DND-41 (cell line): Measurements from ENCODE around the gene TSPO.

Experiments used
- ATAC-seq: fragments of 200-7000 bp; cut with Tn5 transposase; 3 replicates; pipeline ENCODE4 v1.9.1; 2021; ENCODE audit warnings: low read depth; ENCODE audit not compliant: insufficient read depth
- DNase-seq: peaks from one replicate; pipeline ENCODE4 v3.0.0-alpha.2; 2020
- H2AFZ ChIP-seq: 2 replicates; pipeline ENCODE4 v1.6.0; 2012; ENCODE audit warnings: low read depth, low read length
- H3K27ac ChIP-seq: 2 replicates; pipeline ENCODE4 v1.5.1; 2012; ENCODE audit warnings: low read length, inconsistent platforms
- H3K27me3 ChIP-seq: fragments of 200-600 bp; sonication (generic); 2 replicates; pipeline ENCODE4 v1.6.0; 2012; ENCODE audit warnings: low read length, mild to moderate bottlenecking, inconsistent platforms; ENCODE audit not compliant: insufficient read depth, poor library complexity
- H3K36me3 ChIP-seq: 2 replicates; pipeline ENCODE4 v1.5.1; 2012; ENCODE audit warnings: low read length, inconsistent platforms; ENCODE audit not compliant: insufficient read depth
- H3K4me1 ChIP-seq: 2 replicates; pipeline ENCODE4 v1.5.1; 2012; ENCODE audit warnings: mild to moderate bottlenecking, low read length; ENCODE audit not compliant: insufficient read depth
- H3K4me2 ChIP-seq: 2 replicates; pipeline ENCODE4 v1.6.0; 2012; ENCODE audit warnings: mild to moderate bottlenecking, moderate library complexity, low read length, inconsistent platforms; ENCODE audit not compliant: insufficient read depth
- H3K4me3 ChIP-seq, 2 experiments: fragments of 200-600 bp in 1 of 2; shearing (Covaris generic) in 1 of 2; 2 replicates each; pipeline ENCODE4 v1.5.1; 2012 to 2016; ENCODE audit warnings: inconsistent platforms in 2 of 2, low read length in 2 of 2, mild to moderate bottlenecking in 2 of 2, low read depth in 1 of 2, moderate library complexity in 1 of 2
- H3K79me2 ChIP-seq: 2 replicates; pipeline ENCODE4 v1.6.0; 2012; ENCODE audit warnings: low read length, inconsistent platforms; ENCODE audit not compliant: insufficient read depth
- H3K9ac ChIP-seq: 2 replicates; pipeline ENCODE4 v1.6.0; 2012; ENCODE audit warnings: low read depth, mild to moderate bottlenecking, inconsistent platforms, low read length, moderate library complexity
- H3K9me3 ChIP-seq: 2 replicates; pipeline ENCODE4 v1.5.1; 2012; ENCODE audit warnings: low read length, moderate library complexity, mild to moderate bottlenecking, inconsistent platforms; ENCODE audit not compliant: insufficient read depth, severe bottlenecking
- H4K20me1 ChIP-seq: 2 replicates; pipeline ENCODE4 v1.6.0; 2012; ENCODE audit warnings: low read length; ENCODE audit not compliant: insufficient read depth
- CTCF ChIP-seq: IDR thresholded peaks from 2 replicates; pipeline ENCODE4 v1.5.1; 2012; ENCODE audit warnings: borderline replicate concordance, low read length, moderate library complexity, mild to moderate bottlenecking; ENCODE audit not compliant: poor library complexity, severe bottlenecking; ENCODE audit errors: extremely low read depth
- EZH2 ChIP-seq: IDR thresholded peaks from 3 replicates; pipeline ENCODE4 v1.6.1; 2012; ENCODE audit warnings: borderline replicate concordance, low read depth, mild to moderate bottlenecking, moderate library complexity, low read length, inconsistent platforms; ENCODE audit not compliant: severe bottlenecking

Gene TSPO

GRCh38 chr22:43182726-43183125 lies 31.4 kb downstream of the TSPO start:
- Histone ChIP-seq H3K4me1 (peaks cover 22% of the 10 kb centered on the region), H3K27me3 (no peaks in the 10 kb centered on the region), H3K27ac (no peak overlapping the region), H3K4me2 (no peak overlapping the region), H3K9ac (no peak overlapping the region), H3K9me3 (no peaks in the 10 kb centered on the region), H2AFZ (no peak overlapping the region), H3K4me3 (no peak overlapping the region), H4K20me1 (peaks cover 43% of the 10 kb centered on the region), H3K36me3 (peaks cover 63% of the 10 kb centered on the region), H3K79me2 (peaks cover 55% of the 10 kb centered on the region)
- TF ChIP-seq CTCF (no peak), EZH2 (no peak)
- DNase-seq (no peak), ATAC-seq (no peak)

- Histone ChIP-seq H3K27me3 (no peaks in the 10 kb centered on the region), H3K9me3 (no peaks in the 10 kb centered on the region), H3K4me2 (no peak overlapping the region), H4K20me1 (peaks cover 43% of the 10 kb centered on the region), H3K36me3 (peaks cover 57% of the 10 kb centered on the region), H3K27ac (no peak overlapping the region), H3K9ac (no peak overlapping the region), H2AFZ (no peak overlapping the region), H3K4me3 (no peak overlapping the region), H3K79me2 (peaks cover 55% of the 10 kb centered on the region), H3K4me1 (peaks cover 30% of the 10 kb centered on the region)
- DNase-seq = no peak
- TF ChIP-seq CTCF (no peak), EZH2 (no peak)
- no peak for ATAC-seq
These were observed 32.3 kb downstream of the TSPO start for GRCh38 chr22:43183496-43184277.

- peaks cover 30% of the 10 kb centered on the region for H3K4me1 ChIP-seq
- peaks cover 55% of the 10 kb centered on the region for H3K79me2 ChIP-seq
- H4K20me1 ChIP-seq = peaks cover 39% of the 10 kb centered on the region; the same call in 1 of the 2 replicates
- H3K9ac ChIP-seq = peak overlapping the region; percentile 90
- H3K9me3 ChIP-seq = no peaks in the 10 kb centered on the region
- H3K36me3 ChIP-seq = peaks cover 36% of the 10 kb centered on the region
- H3K27ac ChIP-seq = peak overlapping the region; percentile 81
- TF ChIP-seq CTCF (no peak), EZH2 (no peak)
- H3K4me2 ChIP-seq = peak overlapping the region; percentile 90
- peak overlapping the region; percentile 77 for H2AFZ ChIP-seq
- H3K4me3 ChIP-seq = peak overlapping the region; percentile 85 to 91; a peak in 3 of 4 replicates
- no peaks in the 10 kb centered on the region for H3K27me3 ChIP-seq
- peak; percentile 33 for DNase-seq
- no peak for ATAC-seq
These were observed 34.5 kb downstream of the TSPO start for GRCh38 chr22:43185860-43186261.
